Activated T-cell treated with anti-CD3 and anti-CD28 coated beads for 1 hour (primary cell): Measurements from ENCODE around the gene RPH3AL.
"Not testable (repeated sequence)": the region's sequence is repeated elsewhere in the genome, so short reads cannot be mapped to it uniquely, and the experiment has no call there.

Experiments used
- DNase-seq: peaks from one replicate; pipeline ENCODE4 v3.0.0-alpha.2; 2020; ENCODE audit warnings: low read depth

The RPH3AL gene

DNA sequence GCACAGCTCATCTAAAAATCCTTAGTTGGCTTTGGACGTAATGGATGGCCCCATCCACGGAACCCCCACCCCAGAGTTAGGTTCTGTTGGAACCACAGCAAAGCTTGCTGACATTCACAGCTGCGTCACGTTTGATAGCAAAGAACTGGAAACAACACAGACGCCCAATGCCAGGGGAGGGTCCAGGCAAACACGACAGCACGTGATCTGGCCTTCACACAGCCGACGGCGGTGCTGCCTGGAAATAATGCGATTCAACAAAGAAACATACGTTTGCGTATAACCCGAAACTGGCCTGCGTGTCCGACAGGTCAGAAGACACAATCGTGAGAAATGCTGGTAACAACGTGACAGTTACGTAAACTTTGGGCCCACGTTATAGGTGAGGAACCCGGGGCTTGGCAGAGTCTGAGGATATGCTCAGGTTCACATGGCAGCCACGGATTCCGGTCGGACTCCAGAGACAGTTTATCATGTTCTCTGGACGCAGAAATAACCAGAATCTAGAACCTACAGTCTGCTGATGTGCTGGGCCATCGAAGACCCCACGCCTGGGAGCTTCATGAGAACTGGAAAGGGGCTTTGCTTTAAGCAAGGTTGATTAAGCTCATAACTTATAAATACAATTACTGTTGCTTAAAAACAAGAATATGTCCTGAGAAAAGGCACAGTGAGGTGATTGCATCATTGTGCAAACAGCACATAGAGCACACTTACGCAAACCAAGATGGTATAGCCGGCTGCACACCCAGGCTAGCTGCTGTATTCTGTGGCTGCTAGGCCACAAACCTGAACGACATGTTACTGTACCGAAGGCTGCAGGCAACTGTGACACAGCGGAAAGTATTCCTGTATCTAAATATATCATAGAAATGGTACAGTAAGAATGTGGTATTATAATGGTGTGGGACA lies 70.4 kb downstream of the RPH3AL start:
- DNase-seq = no peak

DNA sequence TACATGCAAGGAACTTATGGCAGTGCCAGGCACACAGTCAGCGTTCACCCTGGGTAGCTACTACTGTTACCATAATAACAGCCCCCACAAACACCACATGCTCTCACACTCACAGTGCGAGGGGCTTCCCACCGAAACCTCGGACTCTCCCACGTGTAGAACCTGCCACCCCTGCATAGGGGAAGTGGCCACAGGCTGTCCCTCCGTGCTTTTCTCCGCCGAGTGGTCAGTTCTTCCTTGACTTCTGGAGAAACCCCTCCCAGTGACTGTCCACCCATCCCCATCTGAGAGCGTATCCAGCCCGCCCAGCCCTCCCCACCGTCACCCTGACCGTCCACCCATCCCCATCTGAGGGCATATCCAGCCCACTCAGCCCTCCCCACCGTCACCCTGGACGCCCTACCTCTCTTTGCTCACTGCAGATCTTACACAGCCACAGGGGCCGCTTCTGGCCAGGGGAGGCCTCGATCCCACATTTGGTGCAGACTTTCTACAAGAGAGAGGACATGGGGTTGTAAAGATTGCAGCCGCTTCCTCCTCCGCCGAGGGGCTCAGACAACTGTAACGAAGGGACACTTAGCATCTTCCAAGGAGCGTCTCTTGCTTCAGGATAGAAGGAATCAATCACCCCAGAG lies 71.1 kb downstream of the RPH3AL start:
- DNase-seq = no peak

- no peak for DNase-seq
Observed at GRCh38 chr17:280901-281300, 71.7 kb downstream of the RPH3AL start.

DNA sequence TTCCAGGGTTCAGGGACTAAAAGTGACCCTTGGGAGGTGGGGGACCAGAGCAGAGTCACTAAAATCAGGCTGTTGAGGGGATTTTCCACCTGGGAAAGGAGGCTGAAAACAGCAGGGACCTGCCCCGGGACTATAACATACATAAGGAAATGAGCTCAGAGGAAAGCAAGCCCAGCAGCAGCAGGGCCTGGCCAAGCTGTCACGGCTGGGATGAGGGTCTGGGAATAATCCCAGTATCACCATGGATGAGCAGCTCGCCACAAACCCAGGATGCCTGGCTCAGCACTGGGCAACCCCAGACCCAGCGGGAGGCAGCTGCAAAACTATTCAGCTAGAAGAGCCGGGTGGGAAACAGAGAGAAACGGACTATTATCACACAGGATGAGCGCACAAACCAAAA lies 72.4 kb downstream of the RPH3AL start:
- no peak for DNase-seq

- no peak for DNase-seq
Observed at GRCh38 chr17:279776-280175, 72.8 kb downstream of the RPH3AL start.

- DNase-seq = no peak
Observed at GRCh38 chr17:279331-279730, 73.3 kb downstream of the RPH3AL start.

DNA sequence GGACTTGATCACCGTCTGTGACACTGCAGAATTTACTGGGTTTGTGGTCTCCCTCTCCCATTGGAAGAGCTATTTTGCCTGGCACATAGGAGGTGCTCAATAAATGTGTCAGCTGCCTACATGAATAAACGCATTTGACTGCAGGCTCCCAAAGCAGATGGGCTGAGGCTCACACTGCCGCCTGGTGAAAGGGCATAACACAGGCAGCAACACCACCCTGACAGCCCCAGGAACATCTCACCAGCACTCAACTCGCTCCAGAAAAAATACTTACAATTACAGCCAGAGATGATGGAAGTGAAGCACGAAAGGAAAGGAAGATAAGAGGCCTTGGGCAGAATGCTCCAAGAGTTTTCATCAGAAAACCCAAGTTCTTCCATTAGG lies 73.9 kb downstream of the RPH3AL start:
- DNase-seq = no peak

GRCh38 chr17:278055-278675 lies 74.4 kb downstream of the RPH3AL start:
- DNase-seq = no peak

- DNase-seq = no peak
Observed at GRCh38 chr17:274902-275301, 77.7 kb downstream of the RPH3AL start.

GRCh38 chr17:273981-274832 lies 78.4 kb downstream of the RPH3AL start:
- DNase-seq = no peak

DNA sequence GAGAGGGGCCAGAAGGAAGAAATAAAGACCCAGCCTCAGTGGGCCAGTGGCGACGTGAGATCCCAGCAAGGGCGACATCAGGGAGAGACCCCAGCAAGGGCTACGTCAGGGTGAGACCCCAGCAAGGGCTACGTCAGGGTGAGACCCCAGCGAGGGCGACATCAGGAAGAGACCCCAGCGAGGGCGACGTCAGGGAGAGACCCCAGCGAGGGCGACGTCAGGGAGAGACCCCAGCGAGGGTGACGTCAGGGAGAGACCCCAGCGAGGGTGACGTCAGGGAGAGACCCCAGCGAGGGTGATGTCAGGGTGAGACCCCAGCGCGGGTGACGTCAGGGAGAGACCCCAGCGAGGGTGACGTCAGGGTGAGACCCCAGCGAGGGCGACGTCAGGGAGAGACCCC lies 79.8 kb downstream of the RPH3AL start:
- not testable (repeated sequence) for DNase-seq

GRCh38 chr17:271928-272623 lies 80.5 kb downstream of the RPH3AL start:
- not testable (repeated sequence) for DNase-seq

- no peak for DNase-seq
Observed at GRCh38 chr17:269616-270514, 82.7 kb downstream of the RPH3AL start.

DNA sequence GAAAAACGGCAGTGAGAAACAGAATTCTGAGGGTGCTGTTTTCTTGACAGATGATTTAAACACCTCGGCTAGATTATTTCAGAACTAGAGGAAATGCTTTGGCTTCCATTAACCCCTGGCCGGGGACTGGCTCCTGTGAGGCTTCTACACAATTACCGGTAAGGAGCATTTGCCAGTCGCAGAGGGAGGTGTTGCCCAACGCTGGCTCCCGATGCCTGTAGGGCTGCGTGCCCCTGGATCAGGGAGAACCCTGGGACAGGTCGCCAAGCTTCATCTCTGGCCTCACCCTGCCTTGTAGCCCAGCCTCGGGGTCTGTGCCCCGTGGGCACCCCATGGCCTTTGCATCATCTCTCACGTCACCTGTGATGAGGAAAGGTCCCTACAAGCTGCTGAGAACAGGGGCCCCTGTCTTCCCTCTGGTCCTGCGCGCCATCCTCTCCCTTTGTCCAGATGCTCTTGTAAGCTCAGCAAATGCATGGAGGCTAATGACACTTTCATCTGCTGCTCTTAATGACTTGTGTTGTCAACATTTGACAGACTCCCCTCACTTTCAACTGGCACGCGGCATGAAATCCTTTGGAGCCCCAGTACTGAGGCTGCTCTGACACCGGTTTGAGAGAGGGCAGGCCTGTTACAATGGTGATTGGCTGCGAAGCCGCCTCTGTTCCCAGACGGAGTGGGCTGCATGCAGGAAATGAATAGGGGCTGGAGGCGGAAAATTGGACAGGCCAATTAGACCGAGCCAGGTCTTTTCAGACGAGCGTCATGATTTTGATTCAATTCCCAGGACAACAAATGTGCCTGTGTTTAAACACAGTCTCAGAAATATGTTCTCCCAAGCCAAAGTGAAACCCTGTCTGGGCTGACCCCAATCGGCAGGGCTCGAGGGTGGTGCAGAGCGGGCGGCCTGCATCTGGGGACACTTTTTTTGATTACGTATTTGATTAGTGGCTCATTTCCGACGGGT lies 85.6 kb downstream of the RPH3AL start:
- DNase-seq = no peak

DNA sequence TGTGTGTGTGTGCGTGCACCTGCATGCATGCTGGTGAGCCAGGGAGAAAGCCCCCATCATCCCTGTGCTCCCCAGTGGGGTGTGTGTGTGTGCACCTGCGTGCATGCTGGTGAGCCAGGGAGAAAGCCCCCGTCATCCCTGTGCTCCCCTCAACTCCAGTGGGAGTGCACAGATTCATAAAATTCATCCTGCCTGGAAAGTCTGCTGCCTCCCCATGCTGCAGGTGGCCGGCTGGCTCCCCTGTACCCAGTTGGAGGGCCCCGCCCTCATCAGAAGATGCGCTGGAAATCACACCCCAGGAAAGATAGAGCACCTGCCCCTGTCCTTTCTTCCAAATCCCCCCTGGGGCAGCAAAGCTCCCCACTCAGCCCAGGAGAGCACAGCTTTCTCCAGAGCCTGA lies 86.4 kb downstream of the RPH3AL start:
- no peak for DNase-seq

DNA sequence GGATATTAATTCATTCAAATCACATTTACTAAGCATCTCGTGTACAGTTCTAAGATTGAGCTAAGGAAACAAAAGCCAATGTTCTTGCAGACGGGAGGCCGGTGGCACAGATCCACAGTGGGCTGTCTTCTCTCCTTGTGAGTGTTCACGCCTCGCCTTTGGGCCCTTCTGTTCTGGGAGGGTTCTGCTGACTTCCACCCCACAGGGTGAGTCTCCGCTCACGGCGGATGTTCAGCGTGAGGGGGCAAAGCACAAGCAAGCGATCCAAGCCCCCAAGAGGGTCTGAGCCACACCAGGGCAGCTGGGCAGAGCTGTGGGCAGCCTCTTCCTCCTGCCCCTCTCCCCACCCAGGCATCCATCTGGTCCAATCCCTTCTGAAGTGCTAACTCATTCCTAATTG lies 86.9 kb downstream of the RPH3AL start:
- no peak for DNase-seq

GRCh38 chr17:263773-264172 lies 88.8 kb downstream of the RPH3AL start:
- DNase-seq = no peak

DNA sequence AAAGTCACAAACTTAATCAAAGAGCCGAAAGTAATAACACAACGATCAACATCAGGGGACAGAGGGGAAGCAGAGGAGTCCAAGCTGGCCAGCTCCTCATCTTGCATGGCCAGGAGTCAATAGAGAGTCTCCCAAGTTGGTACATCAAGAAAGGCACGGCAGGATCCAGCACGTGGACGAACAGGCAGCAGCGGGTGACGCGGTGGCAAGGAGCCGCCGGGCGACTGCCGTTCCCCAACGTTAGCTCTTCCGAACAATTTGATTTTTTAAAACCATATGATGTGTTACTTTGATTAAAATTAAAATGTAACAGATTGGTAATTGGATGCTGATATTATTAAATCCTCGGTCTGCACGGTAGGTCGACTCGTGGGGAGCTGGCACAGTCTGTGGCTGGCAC lies 89.3 kb downstream of the RPH3AL start:
- no peak for DNase-seq

- DNase-seq = no peak
Observed at GRCh38 chr17:261635-262034, 91.0 kb downstream of the RPH3AL start.
